ENCODE measurements around the gene HS6ST3.

DNA sequence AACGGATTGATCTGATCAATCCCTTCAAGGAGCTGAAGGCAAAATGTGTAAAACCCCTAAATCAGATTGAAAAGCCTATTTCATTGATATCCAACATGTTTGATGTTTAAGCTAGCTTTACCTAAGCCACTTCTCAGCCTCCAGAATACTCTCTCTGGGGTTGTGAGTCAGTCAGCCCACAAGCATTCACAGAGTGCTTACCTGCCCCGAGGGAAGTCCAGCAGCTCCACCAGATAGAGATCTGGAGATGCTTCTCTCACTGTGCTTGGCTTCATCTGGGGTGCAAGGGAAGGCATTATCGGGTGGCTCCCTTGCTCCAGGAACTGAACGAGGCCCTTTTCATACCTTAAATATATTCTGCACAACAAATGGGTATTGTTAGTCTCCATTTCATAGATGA, 744.7 kb downstream of the HS6ST3 start:
- no peak for TF ChIP-seq CTCF (IDR thresholded peaks at IDR 0.05; ENCODE audit: poor library complexity)
- TF ChIP-seq EZH2 (IDR thresholded peaks at IDR 0.05; ENCODE audit: borderline replicate concordance) = no peak
- no peak for TF ChIP-seq EZH2phosphoT487 (IDR thresholded peaks at IDR 0.05; ENCODE audit: low read depth, severe bottlenecking, unreplicated experiment)

Measured in hepatocyte (in vitro differentiated cells).